HG03135 (cell line): ENCODE data around the gene SLCO3A1.

Experiments used
- ATAC-seq: cut with Tn5 transposase; IDR thresholded peaks from one replicate; pipeline ENCODE4 v1.9.1; 2021; ENCODE audit warnings: mild to moderate bottlenecking, moderate library complexity; ENCODE audit not compliant: unreplicated experiment

SLCO3A1 gene

DNA sequence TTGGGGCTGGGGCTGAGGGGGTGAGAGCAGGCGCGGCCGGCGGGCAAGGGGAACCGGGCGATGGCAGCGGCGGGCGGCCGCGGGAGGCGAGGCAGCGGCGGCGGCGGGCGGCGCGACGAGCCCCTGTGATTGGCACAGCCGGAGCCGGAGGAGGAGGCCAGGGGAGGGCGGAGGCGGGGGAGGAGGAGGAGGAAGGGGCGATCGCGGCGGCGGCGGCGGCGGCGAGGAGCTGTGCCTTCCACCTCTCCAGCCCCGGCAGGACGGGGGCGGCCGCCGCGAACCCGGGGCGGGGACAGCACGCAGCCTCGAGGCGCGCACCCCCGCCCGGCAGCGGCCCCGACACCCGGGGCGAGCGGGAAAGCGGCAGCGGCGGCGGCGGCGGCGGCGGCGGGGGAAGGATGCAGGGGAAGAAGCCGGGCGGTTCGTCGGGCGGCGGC is at the start of gene SLCO3A1:
Gene SLCO3A1, plus strand, starts transcription at position 198 of the 437 bp plus-strand sequence.
- ATAC-seq: peak; percentile 19

DNA sequence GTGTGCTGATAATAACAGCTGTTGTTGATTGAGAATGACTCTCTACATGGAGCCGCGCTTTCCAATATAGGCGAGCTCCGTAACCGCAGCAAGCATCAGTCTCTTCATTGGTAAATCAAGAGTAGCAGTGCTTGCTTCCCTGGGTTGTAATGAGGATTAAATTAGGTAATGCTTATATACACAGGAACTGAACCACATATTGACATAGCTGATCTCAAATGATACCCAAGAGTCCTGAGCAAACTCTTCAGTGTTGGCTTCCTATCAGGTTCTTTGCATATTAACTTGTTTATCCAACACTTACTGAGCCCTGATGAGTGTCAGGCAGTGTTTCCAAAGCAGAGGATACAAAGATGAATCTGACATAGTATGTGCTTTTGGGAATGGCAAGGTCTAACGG is 46.4 kb upstream of the SLCO3A1 start:
- no peak for ATAC-seq

DNA sequence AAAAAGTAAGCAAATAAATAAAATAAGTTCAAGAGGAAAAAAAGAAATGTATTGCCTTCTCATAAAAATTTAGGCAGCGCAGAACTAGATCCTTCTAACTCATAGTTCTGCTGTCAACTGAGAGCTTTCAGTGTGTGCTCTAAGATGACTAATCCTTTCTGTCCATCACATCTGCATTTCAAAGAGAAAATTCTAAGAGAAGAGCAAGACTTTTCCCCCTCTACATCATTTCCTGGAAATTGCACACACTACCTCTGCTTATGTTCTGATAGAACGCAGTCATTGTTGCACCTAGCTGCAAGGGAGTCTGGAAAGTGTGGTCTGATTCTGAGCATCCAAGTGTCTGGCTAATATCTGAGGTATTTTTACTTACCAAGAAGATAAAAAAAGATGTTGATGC is 39.6 kb upstream of the SLCO3A1 start:
- ATAC-seq: no peak

DNA sequence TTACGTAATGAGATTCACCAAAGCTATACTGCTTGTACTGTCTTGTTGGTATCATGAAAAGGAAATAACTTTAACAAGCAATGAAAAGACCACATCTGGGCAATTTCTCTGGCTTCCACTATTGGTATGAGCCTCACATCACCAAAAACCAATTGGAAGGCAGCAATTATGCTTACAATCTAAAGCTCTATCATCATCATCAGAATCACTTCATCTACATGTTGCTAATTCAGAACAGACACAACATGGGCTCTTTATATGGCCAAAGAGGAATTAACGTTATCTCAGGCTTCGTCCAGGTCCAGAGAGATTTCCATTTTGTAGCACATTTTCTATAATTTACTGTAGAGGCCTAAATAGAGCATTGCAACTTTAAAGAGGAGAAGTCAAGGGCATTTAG is 36.6 kb upstream of the SLCO3A1 start:
- ATAC-seq: no peak

DNA sequence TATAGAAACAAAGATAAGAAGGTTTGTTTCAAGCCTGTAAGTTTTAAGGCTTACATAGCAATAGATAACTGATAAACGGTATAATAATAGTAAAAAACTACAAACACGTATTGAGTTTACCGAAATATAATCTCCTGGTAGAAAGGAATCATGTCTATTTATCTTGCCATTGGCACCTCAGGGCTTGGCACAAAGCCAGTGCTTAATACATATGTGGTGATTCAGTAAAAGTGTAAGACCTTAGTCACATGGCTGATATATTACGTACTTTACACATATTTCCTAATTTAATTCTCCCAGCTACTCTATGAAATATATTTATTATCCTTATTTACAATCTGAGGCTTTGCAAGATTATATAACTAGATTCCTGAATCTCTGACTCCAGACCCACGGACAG is 32.0 kb upstream of the SLCO3A1 start:
- no peak for ATAC-seq

DNA sequence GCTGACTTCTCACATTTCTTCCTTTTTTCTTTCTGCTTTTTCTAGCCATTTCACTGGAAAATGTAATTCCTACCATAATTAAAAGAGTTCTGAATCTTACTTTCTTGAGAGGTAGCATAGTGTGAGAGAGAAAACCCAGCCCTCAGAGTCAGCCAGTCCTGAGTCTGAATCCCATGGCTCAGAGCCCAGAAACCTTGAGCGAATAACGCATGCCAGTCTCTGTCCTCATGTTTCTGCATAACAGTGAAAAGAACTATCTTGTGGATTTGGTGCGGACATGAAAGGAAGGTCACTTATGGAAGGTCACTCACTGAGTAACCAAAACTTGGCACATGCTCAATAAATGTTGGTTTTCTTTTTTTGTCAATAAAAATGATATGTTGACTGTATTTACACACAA is 29.3 kb upstream of the SLCO3A1 start:
- no peak for ATAC-seq

DNA sequence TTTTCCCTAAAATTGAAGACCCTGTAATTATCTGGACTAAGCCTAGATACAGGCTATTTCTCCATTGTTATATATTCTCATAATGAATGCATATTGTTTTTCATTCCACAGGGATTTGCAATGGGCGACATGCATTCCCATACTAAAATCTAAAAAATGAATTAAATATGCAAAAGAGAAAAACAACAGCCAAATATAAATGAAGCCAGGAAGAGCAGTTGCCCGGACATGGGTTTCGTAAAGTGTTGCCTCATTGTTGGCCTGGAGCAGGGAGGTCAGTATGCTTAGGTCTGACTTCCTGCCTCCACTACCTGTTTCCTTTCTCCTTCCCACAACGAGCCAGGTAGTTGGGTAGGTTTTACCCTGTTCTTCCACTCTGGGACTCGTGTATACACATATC is 27.1 kb upstream of the SLCO3A1 start:
- no peak for ATAC-seq

DNA sequence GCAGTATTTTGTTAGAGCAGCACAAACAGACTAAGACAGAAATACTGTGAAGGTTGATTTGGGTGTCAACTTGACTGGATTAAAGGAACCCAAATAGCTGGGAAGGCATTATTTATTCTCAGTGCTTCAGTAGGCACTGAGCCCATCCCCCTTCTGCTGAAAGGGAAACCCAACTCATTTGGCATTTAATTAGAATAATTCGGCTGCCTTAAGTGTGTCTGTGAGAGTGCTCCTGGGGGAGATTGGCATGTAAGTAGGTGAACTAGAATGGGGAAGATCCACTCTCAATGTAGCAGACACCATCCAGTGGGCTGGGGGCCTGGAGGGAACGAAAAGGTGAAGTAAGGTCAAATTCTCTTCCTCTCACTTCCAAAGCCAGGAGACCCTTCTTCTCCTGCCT is 20.5 kb upstream of the SLCO3A1 start:
- ATAC-seq: no peak

DNA sequence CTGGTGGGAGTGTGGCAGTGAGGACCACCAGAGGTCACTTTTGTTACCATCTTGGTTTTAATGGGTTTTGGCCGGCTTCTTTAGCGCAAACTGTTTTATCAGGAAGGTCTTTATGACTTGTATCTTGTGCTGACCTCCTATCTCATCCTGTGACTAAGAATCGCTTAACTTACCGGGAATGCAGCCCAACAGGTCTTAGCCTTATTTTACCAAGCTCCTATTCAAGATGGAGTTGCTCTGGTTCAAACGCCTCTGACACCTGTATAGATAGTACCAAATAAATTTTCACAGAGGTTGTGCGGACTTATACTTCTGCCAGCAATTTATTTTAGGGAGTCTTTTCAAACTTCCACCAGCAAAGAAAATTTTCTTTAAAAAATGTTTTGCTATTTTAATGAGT is 13.6 kb upstream of the SLCO3A1 start:
- ATAC-seq: no peak

DNA sequence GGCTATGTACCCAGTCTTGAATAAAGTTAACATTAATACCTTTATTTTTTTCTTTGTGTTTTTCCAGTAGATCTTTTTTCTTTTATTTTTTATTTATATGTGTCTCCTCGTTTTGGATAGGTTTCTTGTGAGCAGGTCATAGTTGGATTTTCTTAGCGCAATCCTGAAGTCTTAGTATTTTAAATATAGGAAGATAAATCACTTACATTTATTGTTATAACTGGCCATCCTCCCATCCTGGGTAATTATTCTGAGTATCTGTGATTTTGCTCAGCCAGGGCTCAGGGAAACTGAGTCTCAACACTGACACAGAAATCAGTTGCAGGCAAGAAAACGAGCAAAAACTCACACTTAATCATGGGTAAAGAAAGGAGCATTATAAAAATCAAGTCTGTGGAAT is 11.6 kb upstream of the SLCO3A1 start:
- no peak for ATAC-seq

DNA sequence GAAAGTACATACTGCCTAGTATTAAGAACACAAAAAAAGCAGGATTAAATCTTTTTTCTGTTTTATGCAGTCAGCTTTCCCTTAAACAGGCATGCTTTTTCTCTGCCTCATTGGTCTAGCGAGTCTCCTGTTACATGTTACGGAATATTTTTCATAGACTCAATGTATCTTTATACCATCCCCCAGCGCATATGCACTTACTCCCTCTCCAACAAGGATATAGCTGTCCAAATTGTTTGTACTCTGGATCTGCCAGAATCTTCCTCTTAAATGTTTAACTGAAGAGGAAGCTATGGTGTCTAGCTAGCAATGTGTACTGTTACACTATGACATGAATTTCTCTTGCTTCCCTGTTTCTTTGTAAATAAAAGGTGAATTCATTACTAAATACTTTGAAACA is 9.2 kb upstream of the SLCO3A1 start:
- no peak for ATAC-seq

DNA sequence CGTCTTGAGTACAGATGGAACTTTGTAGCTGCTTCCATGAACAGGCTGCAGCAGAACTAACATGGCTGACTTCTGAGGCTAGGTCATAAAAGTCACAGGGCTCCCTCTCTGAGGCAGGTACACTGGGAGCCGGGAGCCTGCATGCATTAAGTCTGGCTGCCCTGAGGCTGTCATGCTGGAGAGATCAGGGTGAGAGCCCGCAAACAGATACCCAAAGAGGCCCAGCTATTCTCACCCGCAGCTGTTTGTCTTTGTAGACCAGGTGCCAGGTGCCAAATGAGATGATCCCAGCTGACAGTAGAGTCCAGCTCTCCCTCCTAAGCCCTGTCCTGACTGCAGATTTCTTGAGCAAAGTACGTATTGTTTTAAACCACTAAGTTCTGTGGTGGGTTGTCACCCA is 8.6 kb upstream of the SLCO3A1 start:
- ATAC-seq: no peak

DNA sequence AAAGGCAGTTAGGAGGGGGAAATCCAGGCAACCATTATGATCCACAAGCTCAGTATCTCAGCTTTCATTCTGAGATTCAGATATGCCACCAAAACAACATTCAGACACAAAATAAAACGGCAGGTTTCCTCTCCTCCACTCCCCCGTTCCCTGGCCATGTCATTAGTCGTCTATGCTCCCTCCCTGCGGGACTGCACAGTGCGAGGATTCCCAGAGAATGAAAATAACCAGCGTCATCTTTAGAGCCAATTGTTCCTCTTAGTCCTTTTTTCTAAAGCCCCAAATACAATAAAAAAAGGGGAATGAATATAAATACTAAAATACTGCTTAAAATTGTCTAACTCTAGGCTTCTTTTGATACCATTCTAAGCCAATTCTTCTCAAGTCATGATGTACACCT is 7.8 kb upstream of the SLCO3A1 start:
- ATAC-seq: no peak

DNA sequence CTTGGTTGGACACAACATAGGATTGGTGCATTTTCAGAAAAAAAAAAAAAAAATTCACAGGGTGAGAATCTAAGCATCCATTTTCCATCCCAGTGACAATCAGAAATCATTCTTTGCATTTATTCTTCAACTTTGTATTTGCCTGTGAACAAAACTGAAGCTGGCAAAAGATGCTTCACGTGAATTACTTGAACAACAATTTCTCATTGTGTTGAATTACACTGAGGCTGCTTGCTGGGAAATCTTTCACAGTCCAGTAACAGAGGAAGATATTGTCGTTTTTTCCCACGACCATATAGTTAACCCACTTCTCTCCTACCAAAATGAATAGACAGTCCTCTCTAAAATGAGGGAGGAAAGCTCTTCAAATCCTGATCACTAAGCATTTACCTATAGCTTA is 4.3 kb upstream of the SLCO3A1 start:
- no peak for ATAC-seq

DNA sequence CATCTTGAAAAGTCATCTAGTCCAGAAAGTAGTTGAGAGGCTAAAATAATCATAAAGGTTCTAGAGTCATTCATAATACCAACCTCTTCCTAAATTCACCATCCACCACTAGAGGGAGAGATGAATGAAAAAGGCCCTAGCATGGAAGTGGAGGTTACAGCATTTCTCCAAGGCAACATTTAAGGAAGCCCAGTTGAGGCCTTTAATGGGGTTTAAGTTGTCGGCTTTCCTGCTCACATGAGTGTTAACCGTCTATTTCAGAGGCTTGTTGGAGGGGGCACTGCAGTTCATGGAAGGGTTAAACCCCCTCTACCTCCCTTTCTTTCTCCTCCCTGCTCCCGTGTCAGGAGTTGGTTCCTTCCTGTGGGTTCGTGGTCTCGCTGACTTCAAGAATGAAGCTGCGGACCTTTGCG is 3.8 kb upstream of the SLCO3A1 start:
- ATAC-seq: no peak

DNA sequence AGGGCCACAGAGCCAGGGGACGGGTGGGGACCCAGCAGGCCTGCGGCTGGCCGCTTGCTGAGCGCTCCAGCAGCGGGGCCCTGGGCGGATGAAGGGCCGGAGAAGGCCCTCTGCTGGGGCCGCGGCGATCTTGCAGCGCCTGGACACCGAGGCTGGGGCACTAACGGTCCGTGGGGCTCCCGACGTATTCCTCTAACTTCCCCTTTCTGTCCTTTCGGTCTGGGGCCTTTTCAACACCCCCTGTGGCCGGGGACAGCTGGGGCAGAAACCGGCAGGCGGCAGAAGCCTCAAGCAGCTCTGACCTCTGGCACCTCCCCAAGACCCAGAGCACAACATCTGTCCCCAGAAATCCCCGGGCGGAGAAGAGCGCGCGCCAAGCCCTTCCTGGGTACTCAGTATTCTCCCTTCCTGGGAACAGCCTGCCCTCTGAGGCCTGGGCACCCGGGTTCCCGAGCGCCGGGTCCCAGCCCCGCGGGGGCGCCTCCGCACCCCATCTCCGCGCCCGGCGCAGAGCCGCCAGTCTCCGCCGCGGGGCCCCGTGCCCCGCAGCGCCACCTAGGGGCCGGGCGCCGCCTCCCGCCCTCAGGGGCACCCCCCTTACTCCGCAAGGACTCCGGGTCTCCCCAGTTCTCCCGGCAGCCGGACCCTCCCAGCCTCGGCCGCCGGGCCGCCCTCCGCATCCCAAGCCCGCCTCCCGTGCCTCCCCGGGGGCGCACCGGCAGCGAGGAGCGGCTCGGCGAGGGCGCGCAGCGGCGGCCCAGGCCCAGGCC is 582 bp upstream of the SLCO3A1 start:
- ATAC-seq: peak; percentile 50

DNA sequence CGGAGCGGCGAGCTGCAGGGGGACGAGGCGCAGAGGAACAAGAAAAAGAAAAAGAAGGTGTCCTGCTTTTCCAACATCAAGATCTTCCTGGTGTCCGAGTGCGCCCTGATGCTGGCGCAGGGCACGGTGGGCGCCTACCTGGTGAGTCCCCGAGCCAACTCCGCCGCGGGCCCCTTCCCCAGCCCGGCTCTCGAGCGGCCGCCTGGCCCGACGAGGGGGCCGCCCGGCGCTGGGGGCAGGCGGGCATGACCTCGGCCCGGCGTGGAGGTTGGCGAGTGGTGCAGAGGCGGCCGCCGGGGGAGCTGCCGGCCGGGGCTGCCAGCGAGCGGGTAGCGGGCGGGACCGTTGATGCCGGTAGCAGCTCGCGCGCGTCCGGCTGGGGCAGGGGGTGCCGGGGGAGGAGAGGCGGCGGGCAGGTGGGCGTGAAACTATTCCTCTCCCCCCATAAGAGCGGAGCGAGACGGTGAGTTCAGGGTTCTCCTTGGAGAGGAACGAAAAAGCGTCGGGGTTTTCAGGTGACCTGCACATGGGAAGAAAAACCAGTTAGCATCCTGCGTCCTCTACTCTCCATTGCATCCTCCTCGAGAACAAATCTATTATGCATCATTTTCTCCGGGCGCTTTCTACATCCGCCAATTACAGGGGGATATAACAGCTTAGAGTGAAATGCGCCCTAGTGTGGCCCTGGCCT is 585 bp downstream of the SLCO3A1 start:
- ATAC-seq: no peak

DNA sequence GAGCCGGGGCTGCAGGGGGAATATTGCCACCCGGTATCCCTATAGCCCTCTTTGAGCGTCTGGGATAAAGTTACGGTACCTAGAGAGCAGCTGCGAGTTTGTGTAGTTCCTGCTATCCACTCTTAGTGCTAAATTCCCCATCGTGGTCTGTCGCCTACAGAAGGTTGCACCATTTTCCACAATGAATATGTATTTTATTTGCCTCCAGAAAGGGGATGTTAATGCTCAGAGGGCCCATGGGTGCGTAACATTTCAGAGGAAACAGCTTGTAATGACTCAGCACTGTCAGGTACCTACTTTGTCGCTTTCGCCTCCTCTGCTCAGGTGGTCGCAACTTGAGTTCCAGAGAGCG is 1.1 kb downstream of the SLCO3A1 start:
- ATAC-seq: no peak

DNA sequence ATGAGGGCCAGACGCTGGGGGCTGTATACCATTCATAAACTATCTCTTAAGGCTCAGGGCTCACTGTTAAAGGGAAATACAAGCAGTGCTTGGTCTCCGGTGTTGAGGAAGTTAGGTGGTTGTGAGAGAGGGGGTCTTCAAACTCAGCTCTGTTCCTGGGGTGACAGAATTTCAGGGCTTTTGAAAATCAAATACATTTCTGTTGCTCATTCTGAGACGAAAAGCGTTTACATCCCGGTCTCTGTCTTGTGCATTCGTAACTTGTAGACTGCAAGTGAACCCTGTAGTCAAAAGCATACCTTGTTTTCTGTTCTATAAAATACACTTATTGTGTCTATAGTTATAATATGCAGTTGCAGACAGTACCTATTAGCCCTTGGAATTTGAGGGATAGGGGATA is 1.7 kb downstream of the SLCO3A1 start:
- ATAC-seq: no peak

DNA sequence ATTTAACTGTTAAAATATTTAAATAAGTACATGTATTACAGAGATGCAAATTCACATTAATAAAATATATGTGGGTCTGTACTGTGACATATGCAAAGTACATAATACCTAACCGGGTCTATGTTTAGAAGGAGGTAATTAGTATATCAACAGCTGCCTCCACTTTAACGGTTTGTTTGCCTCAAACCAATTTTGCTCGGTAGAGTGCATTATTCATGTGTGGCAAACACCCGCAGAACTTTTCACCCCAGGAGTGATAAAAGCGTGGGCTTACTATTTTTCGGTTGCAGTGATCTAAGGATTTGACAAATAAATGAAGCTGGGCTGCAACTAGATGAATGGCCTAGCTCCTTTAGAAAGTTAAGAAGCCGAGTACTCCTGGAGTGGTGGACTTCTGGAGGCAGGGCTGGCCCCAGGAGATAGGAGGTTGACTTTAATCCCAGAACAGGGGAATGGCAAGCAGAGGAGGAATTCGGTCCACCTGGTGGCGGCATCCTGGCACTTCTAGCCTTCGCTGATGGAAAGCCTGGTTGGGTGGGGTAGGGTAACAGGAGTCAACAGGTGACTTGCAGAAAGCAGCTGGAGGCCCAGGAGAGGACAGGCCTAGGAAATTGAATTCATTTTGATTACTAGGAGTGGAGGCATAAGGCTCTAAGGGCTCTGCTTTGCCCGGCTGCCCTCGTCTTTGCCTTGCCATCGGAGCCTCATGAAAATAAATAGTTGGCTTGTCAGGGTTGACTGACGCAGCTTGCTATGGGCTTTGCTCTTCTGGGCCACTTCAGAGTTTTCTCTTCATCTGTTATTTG is 2.4 kb downstream of the SLCO3A1 start:
- ATAC-seq: peak; percentile 26

DNA sequence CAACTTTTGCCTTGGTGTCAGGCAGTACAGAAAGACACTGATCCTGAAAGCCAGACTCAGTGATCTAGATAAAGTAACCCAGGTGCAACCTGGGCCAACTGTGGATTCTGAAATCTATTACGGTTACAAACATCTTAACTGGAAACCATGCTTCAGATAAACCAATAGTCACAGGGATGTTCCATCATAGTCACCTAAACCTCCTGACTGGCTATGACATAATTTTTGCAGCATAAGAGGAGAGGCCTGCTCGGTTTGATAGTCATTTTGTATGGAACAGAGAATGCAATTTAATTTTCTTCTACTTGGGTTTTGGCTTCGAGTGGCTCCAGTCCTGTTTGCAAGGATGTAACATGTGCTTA is 3.7 kb downstream of the SLCO3A1 start:
- ATAC-seq: no peak

DNA sequence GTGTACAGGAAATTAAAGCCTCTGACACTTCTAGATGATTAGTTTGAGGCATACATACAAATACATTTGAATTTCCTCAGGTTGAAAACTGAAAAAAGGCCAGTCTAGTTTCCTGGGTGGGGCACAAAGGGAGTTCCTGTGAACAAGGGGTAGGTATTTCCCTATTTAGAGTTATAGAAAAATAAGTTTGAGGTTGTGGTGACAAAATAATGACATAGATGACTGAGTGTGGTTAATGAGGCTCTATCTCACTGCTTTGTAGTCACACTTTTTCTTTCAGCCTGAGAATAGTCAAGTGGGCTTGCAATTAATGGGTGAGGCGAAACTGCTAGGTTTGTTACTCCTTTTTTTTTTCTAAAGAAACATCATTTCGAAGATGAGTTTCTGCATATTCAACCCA is 4.3 kb downstream of the SLCO3A1 start:
- peak; percentile 54 for ATAC-seq
